Left forelimb (tissue), 1 donor: ENCODE data around the gene LITAF.
"Not testable (repeated sequence)": the region's sequence is repeated elsewhere in the genome, so short reads cannot be mapped to it uniquely, and the experiment has no call there.

Experiments
- DNase-seq: peaks from one replicate; pipeline ENCODE4 v3.0.0-alpha.2; 2018; ENCODE audit warnings: low spot score

Gene LITAF

DNA sequence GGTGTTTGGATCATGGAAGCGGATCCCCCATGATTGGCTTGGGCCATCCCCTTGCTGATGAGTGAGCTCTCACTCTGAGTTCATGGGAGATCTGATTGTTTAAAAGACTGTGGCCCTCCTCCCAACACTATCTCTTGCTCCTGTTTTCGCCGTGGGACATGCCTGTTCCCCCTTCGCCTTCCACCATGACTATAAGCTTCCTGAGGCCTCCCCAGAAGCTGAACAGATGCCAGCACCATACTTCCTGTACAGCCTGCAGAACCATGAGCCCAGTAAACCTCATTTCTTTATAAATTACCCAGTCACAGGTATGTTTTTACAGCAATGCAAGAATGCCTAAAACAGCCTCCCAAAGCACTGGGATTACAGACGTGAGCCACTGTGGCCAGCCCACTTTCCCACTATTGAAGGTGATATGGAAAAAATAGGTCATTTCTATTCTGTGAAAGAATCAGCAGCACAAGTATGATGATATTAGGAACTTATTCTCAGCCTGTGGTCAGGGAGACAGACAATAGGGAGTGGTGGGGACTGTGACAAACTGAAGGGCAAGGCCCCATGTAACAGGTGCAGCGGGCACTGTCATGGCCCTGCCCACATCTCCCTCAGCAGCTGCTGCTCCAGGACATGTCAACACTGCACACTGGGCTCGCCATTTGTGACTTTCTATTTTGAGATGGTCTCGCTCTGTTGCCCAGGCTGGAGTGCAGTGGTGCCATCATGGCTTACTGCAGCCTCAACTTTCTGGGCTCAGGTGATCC lies 33.7 kb upstream of the LITAF start:
- DNase-seq, result no peak

DNA sequence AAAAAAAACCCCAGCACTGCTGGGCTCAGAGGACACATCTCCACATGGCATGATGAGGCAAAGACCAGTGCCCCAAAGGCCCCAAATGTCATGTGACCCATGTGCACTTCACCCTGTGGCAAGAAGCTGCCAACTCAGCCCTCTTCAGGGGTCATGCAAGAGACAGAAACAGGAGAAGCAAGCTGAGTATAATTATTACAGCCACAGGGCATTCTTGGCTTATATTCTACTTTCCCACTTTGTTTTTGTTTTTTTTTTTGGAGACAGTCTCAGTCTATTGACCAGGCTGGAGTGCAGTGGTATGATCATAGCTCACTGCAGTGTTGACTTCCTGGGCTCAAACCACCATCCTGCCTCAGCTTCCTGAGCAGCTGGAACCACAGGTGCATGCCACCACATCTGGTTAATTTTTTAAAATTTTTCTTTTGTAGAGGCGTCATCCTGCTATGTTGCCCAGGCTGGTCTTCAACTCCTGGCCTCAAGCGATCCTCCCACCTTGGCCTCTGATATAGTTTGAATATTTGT lies 32.7 kb upstream of the LITAF start:
- DNase-seq, result no peak

DNA sequence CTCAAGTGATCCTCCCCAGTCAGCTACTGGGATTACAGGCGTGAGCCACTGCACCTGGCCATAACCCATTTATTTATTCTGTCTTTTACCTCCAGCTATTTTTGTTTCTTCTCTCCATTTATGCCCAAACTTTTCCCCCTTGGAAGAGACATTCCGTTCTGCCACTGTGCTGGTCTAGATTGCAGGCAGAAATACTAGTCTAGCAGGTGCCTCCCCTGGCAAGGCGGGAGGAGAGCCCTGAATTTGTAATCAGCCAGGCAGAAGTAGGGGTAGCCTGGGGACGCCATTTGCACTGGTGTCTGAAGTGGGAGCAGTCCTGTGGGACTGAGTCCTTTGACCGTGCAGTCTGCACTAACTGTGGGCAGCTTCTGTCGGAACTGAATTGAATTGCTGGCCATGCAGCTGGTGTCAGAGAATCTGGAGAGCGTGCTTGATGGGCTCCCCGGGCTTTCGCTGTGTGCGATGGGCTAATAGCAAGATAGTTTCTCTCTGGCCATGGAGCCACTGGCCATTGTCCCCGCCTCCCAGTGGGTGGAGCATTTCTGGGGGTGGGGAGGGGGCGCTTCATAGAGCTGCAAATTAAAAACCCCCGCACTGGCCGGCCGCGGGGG lies 31.5 kb upstream of the LITAF start:
- no peak for DNase-seq

DNA sequence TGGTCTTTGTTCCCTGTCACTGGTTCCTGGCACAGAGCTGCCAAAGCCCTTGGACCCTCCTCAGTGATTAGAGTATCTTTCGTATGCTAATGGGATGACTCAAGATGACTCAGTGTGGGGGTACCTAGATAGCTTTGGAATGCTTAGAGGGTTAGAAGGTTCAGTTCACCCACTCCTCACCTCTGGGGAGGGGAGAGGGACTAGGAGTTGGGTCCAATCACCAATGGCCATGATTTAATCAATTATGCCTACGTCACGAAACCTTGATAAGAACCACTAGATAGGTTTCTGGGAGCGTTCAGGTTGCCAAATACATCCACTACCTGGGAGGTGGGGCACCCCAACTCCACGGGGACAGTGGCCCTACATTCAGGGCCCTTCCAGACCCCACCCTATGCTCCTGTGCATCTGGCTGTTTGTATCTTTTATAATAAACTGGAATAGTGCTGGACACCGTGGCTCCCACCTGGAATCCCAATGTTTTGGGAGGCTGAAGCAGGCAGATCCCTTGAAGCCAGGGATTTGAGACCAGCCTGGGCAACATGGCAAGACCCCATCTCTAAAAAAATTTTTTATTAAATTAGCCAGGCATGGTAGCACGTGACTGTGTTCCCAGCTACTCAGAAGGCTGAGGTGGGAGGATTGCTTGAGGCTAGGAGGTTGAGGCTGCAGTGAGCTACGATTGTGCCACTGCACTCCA lies 29.2 kb upstream of the LITAF start:
- DNase-seq, result no peak

DNA sequence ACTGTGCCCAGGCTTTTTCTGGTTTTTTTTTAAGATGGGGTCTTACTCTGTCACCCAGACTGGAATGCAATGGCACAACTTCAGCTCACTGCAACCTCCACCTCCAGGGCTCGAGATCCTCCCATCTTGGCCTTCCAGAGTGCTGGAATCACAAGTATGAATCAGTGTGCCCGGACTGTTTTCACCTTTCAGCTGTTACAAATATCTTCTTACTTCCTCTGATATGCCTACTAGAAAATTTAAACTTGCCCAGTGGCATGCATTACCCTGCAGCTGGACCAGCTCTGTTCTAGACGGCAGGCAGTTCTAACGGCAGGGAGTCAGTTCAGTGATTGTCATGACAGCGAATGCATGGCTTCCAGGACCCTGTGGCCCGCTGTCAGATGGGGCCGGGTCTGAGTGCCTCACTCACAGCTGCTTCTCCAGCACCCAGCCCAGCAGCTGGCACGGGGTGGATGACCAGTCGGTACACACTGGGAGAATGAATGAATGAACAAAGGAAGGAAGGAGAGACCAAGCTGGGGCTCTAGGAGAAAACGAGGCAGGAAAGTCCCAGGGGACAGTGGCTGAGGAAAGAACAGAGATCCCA lies 28.0 kb upstream of the LITAF start:
- DNase-seq, result no peak

DNA sequence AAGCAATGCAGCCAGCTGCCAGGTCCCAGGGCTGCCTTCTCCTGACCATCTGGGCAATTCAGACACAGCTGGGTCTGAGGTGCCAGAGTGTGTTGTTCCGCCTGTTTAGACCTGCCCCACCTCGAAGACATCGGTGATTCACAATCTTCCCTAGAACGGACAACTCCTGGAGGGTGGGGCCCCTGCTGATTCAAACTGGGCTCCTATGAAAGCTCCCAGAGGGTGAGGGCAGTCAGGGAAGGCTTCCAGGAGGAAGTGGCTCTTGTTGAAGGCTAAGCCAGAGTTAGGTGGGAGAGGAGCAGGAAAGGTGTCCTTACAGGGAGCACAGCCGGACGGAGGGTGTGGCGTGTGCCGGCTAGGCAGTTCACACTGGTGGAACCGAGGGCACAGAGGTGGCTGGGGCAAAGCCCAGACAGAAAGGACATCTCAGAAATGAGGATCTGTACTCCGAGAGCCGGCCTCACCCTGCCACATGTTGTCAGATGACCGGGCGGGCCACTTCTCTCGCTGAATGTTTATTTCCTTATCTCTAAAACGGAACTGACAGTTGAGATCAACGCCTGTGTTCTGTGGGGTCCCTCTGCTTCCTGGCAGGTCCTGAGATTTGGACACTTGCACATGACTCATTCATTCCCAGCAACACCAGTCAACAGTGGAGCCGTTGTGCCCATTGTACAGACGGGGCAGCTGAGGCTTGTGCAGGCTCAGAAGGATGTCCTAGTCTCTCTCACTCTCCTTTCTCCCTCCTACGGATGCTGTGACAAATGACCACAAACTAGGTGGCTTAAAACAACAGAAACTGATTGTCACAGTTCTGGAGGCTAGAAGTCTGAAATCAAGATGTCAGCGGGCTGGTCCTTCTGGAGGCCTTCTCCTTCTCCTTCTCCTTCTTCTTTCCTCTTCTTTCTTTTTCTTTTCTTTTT lies 26.9 kb upstream of the LITAF start:
- no peak for DNase-seq

DNA sequence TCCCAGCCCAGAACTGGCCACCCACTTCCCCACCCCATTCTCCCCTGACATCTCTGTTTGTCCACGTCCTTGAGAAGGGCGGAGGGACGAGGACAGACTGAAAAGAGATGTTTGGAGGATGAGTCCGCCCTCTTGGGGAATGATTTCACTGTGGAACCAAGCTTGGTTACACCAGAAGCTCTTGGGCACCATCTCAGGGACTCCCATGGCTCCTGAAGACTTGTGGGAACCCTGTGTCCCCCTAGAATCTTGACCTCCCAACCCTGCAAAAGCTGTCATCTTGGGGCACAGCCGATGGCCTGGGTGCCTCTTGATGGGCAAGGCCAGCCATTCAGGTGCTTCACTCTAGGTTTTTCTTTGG lies 25.9 kb upstream of the LITAF start:
- DNase-seq, result no peak

DNA sequence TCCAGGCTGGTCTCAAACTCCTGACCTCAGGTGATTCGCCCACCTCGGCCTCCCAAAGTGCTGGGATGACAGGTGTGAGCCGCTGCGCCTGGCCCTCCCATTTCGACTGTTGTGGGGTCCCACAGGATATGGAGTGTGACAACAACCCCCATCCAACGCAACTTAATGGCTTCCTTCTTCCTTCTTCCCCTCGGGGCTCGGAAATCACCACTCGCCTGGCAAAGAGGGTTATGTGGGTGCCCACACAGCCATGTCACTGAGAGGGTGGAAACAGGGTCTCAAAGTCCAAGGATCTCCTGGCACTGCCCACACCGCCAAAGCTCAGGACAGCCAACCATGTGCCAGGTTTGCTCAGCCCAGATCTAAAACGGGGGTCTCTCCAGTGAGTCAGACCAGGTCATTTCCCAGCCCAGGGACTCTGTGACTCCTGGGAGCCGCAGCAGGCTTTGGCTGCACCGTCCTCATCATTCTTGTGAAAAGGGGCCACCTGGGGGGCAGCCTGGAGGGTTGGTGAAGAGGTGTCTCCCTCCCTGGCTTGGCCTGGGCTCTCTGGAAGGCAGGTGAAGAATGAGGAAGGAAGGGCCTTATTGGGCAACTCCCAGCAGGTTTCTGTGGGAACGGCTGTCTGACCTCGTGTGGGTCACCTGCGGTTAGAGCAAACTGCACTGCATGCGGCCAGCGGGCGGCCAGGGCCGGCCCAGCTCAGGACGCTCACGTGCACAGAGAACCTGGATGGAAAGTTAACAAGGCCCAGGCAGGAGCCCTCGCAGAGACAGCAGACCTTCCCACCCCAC lies 25.3 kb upstream of the LITAF start:
- DNase-seq, result no peak

DNA sequence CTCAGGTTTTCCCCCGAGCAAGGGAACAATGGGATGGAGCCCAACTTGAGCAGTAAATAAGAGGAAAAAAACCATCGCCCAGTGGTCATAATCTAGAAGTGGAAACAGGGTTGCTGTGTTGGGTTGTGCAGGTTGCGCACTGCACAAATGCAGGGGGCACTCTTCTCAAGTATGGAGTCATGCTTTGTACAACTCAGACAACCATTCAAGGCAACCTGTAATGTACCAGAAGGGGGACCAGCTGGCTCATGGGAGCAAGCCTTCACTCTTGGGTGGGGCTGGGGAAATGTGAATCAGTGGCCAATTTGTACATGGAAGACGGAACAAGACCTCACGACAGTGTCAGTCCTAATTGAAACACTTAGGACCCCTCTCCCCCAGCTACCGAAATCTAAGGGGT lies 23.9 kb upstream of the LITAF start:
- DNase-seq, result no peak

DNA sequence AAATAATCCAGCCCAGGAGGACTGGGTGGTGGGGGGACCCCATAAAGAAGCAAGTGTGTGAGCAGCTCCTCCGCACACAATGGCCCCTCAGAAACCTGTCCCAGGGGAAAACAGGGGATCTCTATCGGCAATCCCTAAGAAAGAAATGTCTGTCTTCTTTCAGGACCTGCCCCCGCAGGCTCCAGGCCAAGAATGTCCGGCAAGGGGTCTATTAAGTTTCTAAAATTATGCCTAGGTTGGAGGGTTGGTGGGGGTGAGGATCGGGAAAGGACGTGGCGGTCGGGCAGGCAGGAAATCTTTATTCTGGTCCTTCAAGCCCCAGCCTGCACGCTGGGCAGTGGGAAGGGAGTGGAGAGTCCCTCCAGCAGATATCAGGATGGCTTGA lies 23.4 kb upstream of the LITAF start:
- no peak for DNase-seq

DNA sequence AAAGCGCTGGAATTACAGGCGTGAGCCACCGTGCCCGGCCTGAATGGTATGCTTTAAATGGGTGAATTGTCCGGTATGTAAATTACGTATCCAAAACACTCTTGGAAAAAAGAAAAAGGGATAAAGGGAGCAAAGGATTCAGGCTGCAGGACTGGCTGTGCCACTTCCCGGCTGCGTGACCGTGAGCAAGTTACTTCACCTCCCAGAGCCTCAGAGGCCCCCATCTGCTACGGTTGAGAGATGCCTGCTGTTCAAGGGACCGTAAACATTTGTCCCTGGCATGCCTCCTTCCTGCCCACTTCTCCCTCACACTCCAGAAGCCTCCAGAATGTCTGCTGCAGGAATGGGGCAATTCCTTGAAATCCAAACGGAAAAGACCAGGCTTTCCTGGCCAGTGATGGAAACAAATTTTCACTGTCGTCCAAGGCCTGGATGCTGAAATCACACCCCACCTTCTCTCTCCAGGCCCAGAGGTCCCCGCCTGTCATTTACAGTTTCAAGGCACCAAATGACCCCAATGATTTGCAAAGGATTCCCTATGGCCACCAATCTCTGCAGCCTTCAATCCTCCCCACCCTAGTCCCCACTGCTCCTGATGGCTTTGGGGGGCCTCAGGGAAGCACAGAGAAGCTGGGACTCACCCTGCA lies 22.9 kb upstream of the LITAF start:
- no peak for DNase-seq

DNA sequence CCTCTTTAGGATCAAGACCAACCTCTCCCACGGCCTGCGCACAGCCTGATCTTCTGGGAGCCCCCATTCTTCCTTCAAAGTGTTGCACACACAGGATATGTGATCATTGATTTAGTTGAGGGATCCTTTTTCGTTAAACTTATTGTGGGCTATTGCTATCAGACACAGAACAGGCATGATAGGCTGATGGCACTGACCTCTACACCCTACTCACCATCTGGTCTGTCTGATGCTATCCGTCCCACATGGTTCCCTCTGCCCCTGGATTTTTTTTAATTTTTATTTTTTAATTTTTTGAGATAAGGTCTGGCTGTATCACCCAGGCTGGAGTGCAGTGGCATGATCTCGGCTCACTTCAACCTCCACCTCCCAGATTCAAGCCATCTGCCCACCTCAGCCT lies 19.2 kb upstream of the LITAF start:
- no peak for DNase-seq

DNA sequence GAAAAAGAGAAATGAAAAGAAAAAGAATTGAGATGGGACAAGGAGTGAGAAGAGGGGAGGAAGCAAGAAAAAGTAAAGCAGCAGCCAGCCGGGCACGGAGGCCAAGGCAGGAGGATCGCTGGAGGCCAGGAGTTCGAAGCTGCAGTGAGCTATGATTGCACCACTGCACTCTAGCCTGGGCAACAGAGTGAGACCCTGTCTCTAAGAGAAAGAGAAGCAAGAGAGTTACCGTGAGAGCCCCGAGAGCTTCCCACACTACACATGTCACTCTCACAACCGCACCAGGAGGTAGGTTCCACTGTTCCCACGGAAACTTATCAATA lies 18.8 kb upstream of the LITAF start:
- DNase-seq, result no peak

DNA sequence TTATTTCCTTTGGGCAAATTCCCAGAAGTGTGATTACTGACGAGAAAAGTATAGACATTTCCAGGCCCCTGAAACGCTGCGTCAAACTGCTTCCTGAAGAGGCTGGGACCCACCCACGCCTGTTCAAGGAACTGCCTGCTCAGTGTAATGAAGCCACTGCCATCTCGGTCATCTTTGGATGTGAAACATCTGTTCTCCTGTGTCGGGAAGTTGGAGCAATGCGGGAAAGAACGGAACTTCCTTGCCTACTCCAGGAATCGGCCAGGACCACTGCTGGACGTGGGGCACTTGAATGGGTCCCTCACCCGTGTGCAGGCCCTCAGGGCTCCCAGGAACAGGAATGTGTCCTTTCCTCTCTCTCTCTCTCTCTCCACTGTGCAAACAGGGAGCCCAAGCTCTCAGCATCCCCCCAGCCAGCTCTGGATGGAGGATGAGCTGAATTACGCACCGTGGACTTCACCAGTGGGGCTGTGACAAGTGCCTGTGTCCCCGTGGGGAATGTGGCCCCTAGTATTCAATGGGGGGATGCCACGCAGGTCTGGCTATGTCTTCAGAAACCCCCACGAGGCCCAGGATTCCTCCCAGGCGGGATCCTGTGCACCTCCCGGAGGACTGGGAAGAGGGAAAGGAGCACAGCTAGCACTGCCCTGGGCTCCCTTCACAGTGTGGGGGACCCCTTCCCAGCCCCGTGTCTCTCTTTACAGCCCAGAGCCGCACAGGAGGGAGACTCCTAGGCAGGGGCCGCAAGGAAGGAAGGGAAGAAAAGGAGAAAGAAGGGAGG lies 18.3 kb upstream of the LITAF start:
- DNase-seq, result no peak

DNA sequence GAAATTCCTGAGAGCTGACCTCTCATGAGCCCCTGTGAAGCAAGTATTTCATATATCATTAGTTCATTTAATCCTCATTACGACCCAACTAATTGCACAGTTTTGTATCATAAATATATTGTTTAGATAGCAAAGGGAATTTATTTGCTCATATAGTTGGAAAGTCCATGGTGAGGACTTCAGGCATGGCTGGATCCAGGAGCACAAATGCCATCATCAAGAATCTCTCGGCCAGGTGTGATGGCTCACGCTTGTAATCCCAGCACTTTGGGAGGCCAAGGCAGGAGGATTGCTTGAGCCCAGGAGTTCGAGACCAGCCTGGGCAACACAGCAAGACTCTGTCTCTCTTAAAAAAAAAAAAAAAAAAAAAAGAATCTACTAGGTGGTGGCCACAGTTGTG lies 17.6 kb upstream of the LITAF start:
- not testable (repeated sequence) for DNase-seq

DNA sequence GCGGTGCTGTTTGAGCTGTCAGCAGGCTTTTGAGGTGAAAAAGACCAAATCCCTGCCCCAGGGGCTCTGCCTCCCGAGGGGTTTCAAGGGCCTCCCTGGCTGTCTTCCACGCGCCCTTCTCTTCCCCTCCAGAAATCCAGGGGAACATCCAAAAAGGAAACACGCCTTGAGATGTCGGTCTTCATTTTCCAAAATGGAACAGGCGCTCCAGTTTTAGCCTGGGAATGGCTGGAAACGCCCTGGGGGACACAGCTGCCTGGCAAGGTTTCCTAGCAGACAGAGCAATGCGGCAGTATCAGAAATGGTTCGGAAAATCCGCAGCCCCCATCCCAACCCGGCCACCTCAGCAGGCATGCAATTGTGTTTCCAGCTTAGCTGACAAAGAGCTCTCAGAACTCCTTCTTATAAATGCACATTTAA lies 16.6 kb upstream of the LITAF start:
- DNase-seq, result no peak

DNA sequence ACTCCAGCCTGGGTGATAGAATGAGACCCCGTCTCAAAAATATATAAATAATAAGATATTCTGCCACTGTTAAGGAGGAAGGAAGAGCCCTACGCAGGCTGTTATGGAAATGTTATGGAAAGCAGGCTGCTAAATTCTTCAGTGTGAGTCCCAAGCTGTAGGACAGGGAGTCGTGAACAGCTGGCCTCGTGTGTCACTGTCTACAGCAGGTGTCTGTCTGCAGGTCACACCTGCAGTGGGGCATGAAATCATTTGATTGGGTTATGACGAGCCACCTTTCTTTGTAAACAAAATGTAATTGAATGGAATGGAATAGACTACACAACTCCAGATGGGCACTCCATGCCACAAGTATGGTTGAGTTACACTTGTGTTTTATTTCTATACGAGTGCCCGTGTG lies 15.6 kb upstream of the LITAF start:
- no peak for DNase-seq

DNA sequence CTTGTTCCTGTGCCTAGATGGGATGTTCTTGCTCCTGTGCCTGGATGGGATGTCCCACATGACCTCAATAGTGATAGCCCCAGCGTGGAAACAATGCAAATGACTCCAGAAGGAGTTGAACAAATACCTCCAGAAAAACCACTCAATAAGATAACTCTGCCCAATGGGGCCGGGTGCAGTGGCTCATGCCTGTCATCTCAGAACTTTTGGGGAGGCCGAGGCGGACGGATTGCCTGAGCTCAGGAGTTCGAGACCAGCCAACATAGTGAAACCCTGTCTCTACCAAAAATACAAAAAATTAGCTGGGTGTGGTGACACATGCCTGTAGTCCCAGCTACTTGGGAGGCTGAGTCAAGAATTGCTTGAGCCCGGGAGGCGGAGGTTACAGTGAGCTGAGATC lies 15.2 kb upstream of the LITAF start:
- no peak for DNase-seq

DNA sequence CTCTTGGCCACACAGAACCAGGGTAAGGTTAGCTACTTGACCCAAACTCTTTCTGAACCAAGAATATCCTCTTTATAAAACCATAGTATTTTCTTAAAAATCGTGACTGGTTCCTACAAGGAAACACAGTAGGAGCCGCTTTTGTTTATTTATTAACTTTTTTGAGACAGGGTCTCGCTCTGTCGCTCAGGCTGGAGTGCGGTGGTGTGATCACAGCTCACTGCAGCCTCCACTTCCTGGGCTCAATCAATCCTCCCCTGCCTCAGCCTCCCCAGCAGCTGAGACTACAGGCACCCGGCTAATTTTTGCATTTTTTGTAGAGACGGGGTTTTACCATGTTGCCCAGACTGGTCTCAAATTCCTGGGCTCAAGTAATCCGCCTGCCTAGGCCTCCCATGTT lies 14.7 kb upstream of the LITAF start:
- DNase-seq, result no peak

DNA sequence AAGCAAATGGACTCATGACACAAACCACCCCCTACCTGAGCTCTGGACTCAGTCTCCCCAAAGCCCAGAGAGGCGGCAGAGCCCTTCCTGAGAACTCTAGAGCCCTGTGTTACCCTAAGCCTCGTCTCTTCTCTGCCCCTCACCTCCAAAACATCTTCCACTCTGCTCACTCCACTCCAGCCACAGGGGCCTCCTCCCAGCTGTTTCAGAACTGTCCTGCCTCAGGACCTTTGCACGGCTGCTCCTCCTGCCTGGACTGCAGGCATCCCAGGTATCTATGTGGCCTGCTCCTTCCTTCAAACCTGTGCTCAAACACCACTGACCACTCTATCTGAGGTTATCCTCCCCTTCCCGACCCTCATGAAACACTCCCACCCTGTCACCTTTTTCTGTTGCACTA lies 12.9 kb upstream of the LITAF start:
- no peak for DNase-seq
